MCF 10A (cell line): ENCODE measurements around the gene GLYATL1B. TPM values are rescaled to one million over a fixed set of nuclear protein-coding genes. Genes with fewer than 3 reads are reported as not detected.
A peak's percentile ranks its signal among the peaks of the same experiment; 100 is the strongest.

Experiments used
- BruUV-seq: library from RNA; stranded (reverse); fragments of 400-500 nt; replicated peaks from 2 replicates; lab custom pipeline; 2021; lab: Mats Ljungman, UMichigan
- CTCF ChIA-PET: fragments of 300-600 bp; sonication (Branson Sonifier 250); formaldehyde crosslinking; extraction: SDS; loops from one replicate; lab custom pipeline; 2021; ENCODE audit warnings: antibody characterized with exemption, inconsistent platforms; lab: Yijun Ruan, JAX
- POLR2A ChIA-PET: fragments of 300-600, 350-650 bp; sonication (Branson Sonifier 250); formaldehyde crosslinking; extraction: SDS; loops from one replicate; lab custom pipeline; 2020; ENCODE audit warnings: antibody characterized with exemption, inconsistent platforms; lab: Yijun Ruan, JAX
- DNase-seq: peaks from one replicate; pipeline ENCODE4 v3.0.0-alpha.2; 2018; ENCODE audit not compliant: unreplicated experiment
- H3K27ac Mint-ChIP-seq: one replicate; pipeline ENCODE4 v1.8.0; 2022; ENCODE audit warnings: mild to moderate bottlenecking, low read depth, mixed read lengths; ENCODE audit not compliant: unreplicated experiment
- H3K27me3 Mint-ChIP-seq: one replicate; pipeline ENCODE4 v1.8.0; 2022; ENCODE audit warnings: mixed read lengths; ENCODE audit not compliant: insufficient read depth, unreplicated experiment
- H3K36me3 Mint-ChIP-seq: one replicate; pipeline ENCODE4 v1.8.0; 2022; ENCODE audit warnings: mild to moderate bottlenecking, moderate library complexity, mixed read lengths; ENCODE audit not compliant: insufficient read depth, unreplicated experiment
- H3K4me1 Mint-ChIP-seq: one replicate; pipeline ENCODE4 v1.8.0; 2022; ENCODE audit warnings: mixed read lengths; ENCODE audit not compliant: insufficient read depth, unreplicated experiment
- H3K4me3 Mint-ChIP-seq: one replicate; pipeline ENCODE4 v1.8.0; 2022; ENCODE audit warnings: mild to moderate bottlenecking, moderate library complexity, mixed read lengths; ENCODE audit not compliant: unreplicated experiment
- H3K9me3 Mint-ChIP-seq: one replicate; pipeline ENCODE4 v1.8.0; 2022; ENCODE audit warnings: mixed read lengths; ENCODE audit not compliant: unreplicated experiment
- intact Hi-C: fragments of 100-400 bp; cut with micrococcal nuclease; formaldehyde crosslinking; loops from 2 replicates; pipeline ENCODE4 v1.14.1; 2022
- total RNA-seq: library from RNA; stranded (reverse); gene quantifications from 2 replicates; pipeline ENCODE4 v1.2.3, GENCODE V29; 2022
- TF ChIP-seq, protein P1 (sequence below): fragments of 200-600 bp; IDR thresholded peaks from one replicate; pipeline ENCODE4 v1.8.0; 2022; ENCODE audit warnings: antibody characterized with exemption, mild to moderate bottlenecking; ENCODE audit not compliant: unreplicated experiment

Gene GLYATL1B
- total RNA-seq, 1 experiment from 2014 or later, result not detected

DNA sequence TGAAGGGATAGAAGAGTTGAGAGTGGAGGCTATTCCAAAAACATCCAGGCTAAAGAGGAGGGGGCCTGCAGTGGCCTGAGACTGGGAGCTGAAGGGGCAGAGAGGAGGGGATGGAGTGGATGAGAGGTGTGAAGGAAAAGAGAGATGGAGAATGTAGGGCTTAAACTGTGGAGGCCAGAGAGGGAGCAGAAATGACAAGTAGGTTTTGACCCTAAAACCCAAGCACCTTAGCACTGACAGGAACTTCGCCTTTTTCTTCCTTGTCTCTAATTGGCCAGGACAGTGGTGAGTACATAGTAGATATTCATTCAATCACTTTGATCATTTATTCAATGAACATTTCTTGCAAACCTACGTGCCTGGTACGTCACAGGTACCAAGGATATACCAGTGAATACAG is 28.2 kb downstream of the GLYATL1B start:
- H3K27me3 Mint-ChIP-seq, result no peaks in the 10 kb centered on the region
- no peaks in the 10 kb centered on the region for H3K9me3 Mint-ChIP-seq
- no TSS peak for BruUV-seq
- no peaks in the 10 kb centered on the region for H3K4me1 Mint-ChIP-seq
- H3K4me3 Mint-ChIP-seq, result no peak overlapping the region
- CTCF ChIA-PET, result interaction anchor here (0.5 to 1.2 kb wide), 5 partner anchors 17 to 40 kb away, joined by 3 to 5 read pairs (median 3); no protein-coding TSS in a partner anchor
- DNase-seq, result no peak
- POLR2A ChIA-PET, result no interaction called here
- TF ChIP-seq, protein P1, sequence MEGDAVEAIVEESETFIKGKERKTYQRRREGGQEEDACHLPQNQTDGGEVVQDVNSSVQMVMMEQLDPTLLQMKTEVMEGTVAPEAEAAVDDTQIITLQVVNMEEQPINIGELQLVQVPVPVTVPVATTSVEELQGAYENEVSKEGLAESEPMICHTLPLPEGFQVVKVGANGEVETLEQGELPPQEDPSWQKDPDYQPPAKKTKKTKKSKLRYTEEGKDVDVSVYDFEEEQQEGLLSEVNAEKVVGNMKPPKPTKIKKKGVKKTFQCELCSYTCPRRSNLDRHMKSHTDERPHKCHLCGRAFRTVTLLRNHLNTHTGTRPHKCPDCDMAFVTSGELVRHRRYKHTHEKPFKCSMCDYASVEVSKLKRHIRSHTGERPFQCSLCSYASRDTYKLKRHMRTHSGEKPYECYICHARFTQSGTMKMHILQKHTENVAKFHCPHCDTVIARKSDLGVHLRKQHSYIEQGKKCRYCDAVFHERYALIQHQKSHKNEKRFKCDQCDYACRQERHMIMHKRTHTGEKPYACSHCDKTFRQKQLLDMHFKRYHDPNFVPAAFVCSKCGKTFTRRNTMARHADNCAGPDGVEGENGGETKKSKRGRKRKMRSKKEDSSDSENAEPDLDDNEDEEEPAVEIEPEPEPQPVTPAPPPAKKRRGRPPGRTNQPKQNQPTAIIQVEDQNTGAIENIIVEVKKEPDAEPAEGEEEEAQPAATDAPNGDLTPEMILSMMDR, result no peak
- peaks cover 4% of the 10 kb centered on the region for H3K36me3 Mint-ChIP-seq
- peak overlapping the region; percentile 4 for H3K27ac Mint-ChIP-seq
- intact Hi-C loops, result no loop called here

DNA sequence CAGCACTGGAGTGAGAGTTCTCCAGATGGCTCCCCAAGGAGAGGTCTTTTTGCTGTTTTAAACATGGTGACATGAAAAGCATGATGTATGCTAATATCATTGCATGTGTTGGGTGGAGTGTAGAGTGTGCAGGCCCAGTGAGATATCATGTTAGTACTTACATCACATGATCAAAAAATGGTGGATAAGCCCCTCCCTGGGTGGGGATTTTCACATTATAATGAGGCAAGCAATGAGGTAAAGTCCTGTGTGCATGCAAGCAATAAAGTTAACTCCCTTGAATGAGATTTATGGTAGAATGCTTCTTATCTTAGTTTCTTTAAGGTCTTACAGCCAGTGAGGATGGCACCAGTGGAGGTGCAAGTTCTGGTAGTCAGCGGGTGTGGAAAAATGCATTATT is 29.4 kb downstream of the GLYATL1B start:
- peaks cover 4% of the 10 kb centered on the region for H3K36me3 Mint-ChIP-seq
- no peaks in the 10 kb centered on the region for H3K27me3 Mint-ChIP-seq
- ChIA-PET POLR2A (no interaction called here), CTCF (no interaction called here)
- BruUV-seq, result no TSS peak
- no peak for DNase-seq
- H3K4me3 Mint-ChIP-seq, result no peak overlapping the region
- H3K9me3 Mint-ChIP-seq, result no peaks in the 10 kb centered on the region
- H3K4me1 Mint-ChIP-seq, result no peaks in the 10 kb centered on the region
- TF ChIP-seq, protein P1, result no peak
- no peak overlapping the region for H3K27ac Mint-ChIP-seq
- intact Hi-C loops, result no loop called here

DNA sequence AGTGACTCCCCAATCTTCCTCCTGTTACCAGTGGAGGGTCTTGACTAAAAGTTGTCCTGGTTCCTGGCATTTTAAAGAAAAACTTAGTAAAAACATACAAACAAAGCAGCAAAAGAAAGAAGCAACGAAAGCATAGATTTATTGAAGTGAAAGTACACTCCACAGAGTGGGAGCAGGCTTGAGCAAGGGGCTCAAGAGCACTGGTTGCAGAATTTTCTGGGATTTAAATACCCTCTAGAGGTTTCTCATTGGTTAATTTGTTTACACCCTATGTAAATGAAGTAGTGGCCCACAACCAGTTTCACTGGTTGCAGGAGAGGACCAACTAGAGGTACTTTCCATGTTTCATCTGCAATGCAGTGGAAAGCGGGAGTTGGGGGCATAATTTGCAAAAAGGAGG is 31.7 kb downstream of the GLYATL1B start:
- Mint-ChIP-seq H3K27ac (no peak overlapping the region), H3K4me1 (no peaks in the 10 kb centered on the region), H3K4me3 (no peak overlapping the region), H3K27me3 (no peaks in the 10 kb centered on the region), H3K9me3 (no peaks in the 10 kb centered on the region), H3K36me3 (peaks cover 4% of the 10 kb centered on the region)
- TF ChIP-seq, protein P1, result no peak
- ChIA-PET CTCF (no interaction called here), POLR2A (no interaction called here)
- no peak for DNase-seq
- intact Hi-C loops, result no loop called here
- BruUV-seq, result no TSS peak

DNA sequence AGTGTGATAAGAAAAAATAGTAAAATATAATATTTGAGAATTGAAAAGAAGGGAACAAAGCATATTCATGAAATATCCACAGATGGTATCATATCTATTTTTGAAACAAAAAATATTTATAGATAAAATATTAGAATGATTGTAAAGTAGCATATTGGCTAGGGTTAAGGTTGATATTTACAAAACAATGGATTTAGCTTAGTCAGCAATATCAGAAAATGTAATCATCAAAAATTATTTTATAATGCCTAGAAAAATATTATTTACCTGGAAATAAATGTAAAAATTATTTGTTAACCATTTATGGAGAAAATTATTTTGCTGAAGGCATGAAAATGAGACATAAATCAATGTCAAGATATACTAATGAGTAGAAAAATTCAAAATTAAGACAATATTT is 33.7 kb downstream of the GLYATL1B start:
- BruUV-seq, result no TSS peak
- Mint-ChIP-seq H3K27me3 (no peaks in the 10 kb centered on the region), H3K9me3 (no peaks in the 10 kb centered on the region), H3K4me3 (no peak overlapping the region), H3K4me1 (no peaks in the 10 kb centered on the region), H3K36me3 (peaks cover 9% of the 10 kb centered on the region), H3K27ac (no peak overlapping the region)
- ChIA-PET POLR2A (interaction anchor here (1.0 to 1.5 kb wide), 2 partner anchors 23 to 25 kb away, joined by 3 to 6 read pairs; partner anchors contain the start of gene FAM111A), CTCF (interaction anchor here (5.3 kb wide), 1 partner anchor 16 kb away, joined by 28 read pairs; no protein-coding TSS in a partner anchor)
- intact Hi-C loops, result no loop called here
- no peak for DNase-seq
- TF ChIP-seq, protein P1, result no peak
